K562 (cell line): ENCODE results near the gene KRTAP5-4.
"Not testable (repeated sequence)": the region's sequence is repeated elsewhere in the genome, so short reads cannot be mapped to it uniquely, and the experiment has no call there.

Source experiments
- CTCF ChIP-seq, 3 experiments: IDR thresholded peaks in 2 of 3; conservative IDR thresholded peaks in 1 of 3; 2 replicates each; pipeline ENCODE4 v1.5.1; 2011 to 2012; ENCODE audit warnings: low read length in 3 of 3, mild to moderate bottlenecking in 3 of 3, control low read depth in 2 of 3, improper control_type of control experiment in 1 of 3, inconsistent platforms in 1 of 3, low read depth in 1 of 3, mixed read lengths in 1 of 3, moderate library complexity in 1 of 3; ENCODE audit not compliant: insufficient read depth in 2 of 3
- ETS1 ChIP-seq: conservative IDR thresholded peaks from 2 replicates; pipeline ENCODE4 v1.6.1; 2011; ENCODE audit warnings: low read depth, mild to moderate bottlenecking, low read length; ENCODE audit not compliant: control insufficient read depth
- EZH2 ChIP-seq: IDR thresholded peaks from 2 replicates; pipeline ENCODE4 v1.6.1; 2012; ENCODE audit warnings: low read depth, mild to moderate bottlenecking, inconsistent platforms, low read length, borderline replicate concordance
- FIP1L1 ChIP-seq: fragments of 200-400 bp; formaldehyde crosslinking; IDR thresholded peaks from 2 replicates; pipeline ENCODE4 v1.6.1; 2018; ENCODE audit warnings: mild to moderate bottlenecking, low read depth, low read length; ENCODE audit not compliant: poor library complexity, severe bottlenecking
- JUN ChIP-seq, 2 experiments: sonication (generic) in 1 of 2; formaldehyde crosslinking in 1 of 2; IDR thresholded peaks; 2 replicates each; pipeline versions ENCODE4 v1.6.1 to v1.8.0; 2012 to 2022; ENCODE audit warnings: borderline replicate concordance in 2 of 2, mild to moderate bottlenecking in 2 of 2, improper control_type of control experiment in 1 of 2, low read depth in 1 of 2, low read length in 1 of 2, missing genetic modification reagents in 1 of 2
- TFE3 ChIP-seq: fragments of 450-650 bp; formaldehyde crosslinking; IDR thresholded peaks from 2 replicates; pipeline ENCODE4 v1.4.0; 2020; ENCODE audit warnings: mild to moderate bottlenecking, mixed read lengths

- not testable (repeated sequence) for TF ChIP-seq EZH2; JUN (IDR thresholded peaks at IDR 0.05; ENCODE audit: borderline replicate concordance, low read depth, low read length); JUN (CRISPR knock-in tag; IDR thresholded peaks at IDR 0.05; ENCODE audit: borderline replicate concordance); TFE3 (CRISPR knock-in tag); CTCF (IDR thresholded peaks at IDR 0.05 in 2 of 3, conservative IDR thresholded peaks at IDR 0.05 in 1 of 3; ENCODE audit: insufficient read depth in 2 of 3, low read depth in 1 of 3, low read length in 3 of 3); FIP1L1; ETS1
These were observed 37.1 kb downstream of the KRTAP5-4 start, which contains the start of gene KRTAP5-1 for GRCh38 chr11:1584661-1585370.
